Kidney epithelial cell (primary cell): ENCODE results near the gene AURKAIP1. TPM values are rescaled to one million over a fixed set of nuclear protein-coding genes. Genes with fewer than 3 reads are reported as not detected.
"Not testable (repeated sequence)": the region's sequence is repeated elsewhere in the genome, so short reads cannot be mapped to it uniquely, and the experiment has no call there.

ENCODE experiments used
- DNase-seq: peaks from one replicate; pipeline ENCODE4 v3.0.0-alpha.2; 2010; ENCODE audit warnings: low read depth
- H3K27me3 ChIP-seq: 2 replicates; pipeline ENCODE4 v1.6.0; 2011; ENCODE audit warnings: low read length; ENCODE audit not compliant: control insufficient read depth, insufficient read depth
- H3K36me3 ChIP-seq: 2 replicates; pipeline ENCODE4 v1.5.1; 2011; ENCODE audit warnings: low read length; ENCODE audit not compliant: control insufficient read depth, insufficient read depth
- H3K4me3 ChIP-seq: 2 replicates; pipeline ENCODE4 v1.5.1; 2011; ENCODE audit warnings: low read depth, mild to moderate bottlenecking, control low read depth, low read length
- total RNA-seq: library from RNA; depleted of rRNA; stranded (reverse); fragments of >200 nt; gene quantifications from 2 replicates; pipeline ENCODE4 v1.2.3, GENCODE V29; 2015
- TF ChIP-seq, protein P1 (sequence below): IDR thresholded peaks from 2 replicates; pipeline ENCODE4 v1.5.1; 2011; ENCODE audit warnings: mild to moderate bottlenecking, moderate library complexity, low read length, control low read depth, inconsistent platforms; ENCODE audit not compliant: insufficient read depth, poor library complexity, severe bottlenecking

AURKAIP1 gene
- total RNA-seq, 1 donor from 2014 or later = 201 TPM

DNA sequence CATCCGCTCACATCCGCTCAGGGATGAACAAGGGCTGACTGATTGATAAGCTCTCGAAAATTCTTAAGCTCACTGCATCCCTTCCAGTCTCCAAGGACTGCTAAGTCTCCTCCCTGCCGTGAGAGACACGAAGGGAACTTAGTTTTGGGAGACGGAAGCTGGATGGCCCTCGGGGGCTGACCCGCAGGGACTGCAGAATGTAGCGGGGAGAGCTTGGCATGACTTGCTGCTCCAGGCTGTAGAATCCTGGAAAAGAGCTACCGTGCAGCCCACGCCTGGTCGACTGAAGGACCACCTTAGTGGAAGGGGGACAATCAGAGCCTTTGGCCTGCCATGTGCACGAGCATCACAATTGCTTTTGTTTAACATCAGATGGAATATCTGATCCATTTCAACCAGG lies 40.7 kb upstream of the AURKAIP1 start:
- TF ChIP-seq, protein P1, sequence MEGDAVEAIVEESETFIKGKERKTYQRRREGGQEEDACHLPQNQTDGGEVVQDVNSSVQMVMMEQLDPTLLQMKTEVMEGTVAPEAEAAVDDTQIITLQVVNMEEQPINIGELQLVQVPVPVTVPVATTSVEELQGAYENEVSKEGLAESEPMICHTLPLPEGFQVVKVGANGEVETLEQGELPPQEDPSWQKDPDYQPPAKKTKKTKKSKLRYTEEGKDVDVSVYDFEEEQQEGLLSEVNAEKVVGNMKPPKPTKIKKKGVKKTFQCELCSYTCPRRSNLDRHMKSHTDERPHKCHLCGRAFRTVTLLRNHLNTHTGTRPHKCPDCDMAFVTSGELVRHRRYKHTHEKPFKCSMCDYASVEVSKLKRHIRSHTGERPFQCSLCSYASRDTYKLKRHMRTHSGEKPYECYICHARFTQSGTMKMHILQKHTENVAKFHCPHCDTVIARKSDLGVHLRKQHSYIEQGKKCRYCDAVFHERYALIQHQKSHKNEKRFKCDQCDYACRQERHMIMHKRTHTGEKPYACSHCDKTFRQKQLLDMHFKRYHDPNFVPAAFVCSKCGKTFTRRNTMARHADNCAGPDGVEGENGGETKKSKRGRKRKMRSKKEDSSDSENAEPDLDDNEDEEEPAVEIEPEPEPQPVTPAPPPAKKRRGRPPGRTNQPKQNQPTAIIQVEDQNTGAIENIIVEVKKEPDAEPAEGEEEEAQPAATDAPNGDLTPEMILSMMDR = no peak
- H3K36me3 ChIP-seq = no peaks in the 10 kb centered on the region
- DNase-seq = no peak
- H3K27me3 ChIP-seq = peaks cover 2% of the 10 kb centered on the region
- H3K4me3 ChIP-seq = no peak overlapping the region

DNA sequence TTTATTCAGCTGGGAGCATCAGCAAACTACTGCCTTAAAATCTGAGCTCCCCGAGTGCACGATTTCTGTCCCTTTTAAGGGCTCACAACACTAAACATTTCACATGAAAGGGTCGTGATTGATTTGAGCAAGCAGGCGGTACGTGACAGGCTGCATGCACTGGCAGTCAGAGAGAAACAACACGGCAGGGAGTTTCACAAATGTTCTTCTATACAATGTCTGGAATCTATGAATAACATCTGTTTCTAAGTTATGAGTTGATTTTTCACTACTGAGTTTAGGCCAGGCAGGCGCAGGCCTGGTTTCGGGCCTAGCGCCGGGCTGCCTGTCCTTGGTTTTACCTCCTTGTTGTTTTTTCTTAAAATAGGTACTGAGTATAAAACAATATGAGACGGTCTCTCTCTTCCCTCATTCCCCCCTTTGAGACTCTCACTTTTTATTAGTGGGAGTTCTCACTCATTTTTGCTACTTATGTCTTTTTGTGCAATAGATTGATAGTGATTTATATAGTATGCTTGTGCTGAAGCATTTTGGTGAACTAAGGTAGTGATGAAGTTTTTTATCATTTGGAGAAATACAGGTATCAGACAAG lies 37.4 kb upstream of the AURKAIP1 start:
- not testable (repeated sequence) for H3K36me3 ChIP-seq, H3K27me3 ChIP-seq, DNase-seq, H3K4me3 ChIP-seq

DNA sequence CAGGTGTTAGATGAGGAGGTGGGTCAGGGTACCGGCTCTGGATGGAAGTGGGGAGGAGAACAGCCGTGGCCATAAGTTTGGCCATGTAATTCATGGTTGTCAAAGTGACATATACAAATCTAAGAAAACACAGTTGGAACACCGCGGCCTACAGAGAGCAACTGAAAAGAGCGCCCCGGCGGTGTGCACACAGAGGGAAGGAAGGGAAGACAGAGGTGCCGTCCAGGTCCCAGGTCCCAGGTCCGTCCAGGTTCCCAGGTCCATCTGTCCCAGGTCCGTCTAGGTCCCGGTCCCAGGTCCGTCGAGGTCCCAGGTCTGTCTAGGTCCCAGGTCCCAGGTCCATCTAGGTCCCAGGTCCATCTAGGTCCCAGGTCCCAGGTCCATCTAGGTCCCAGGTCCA lies 36.6 kb upstream of the AURKAIP1 start:
- DNase-seq = no peak
- TF ChIP-seq, protein P1 = no peak
- H3K27me3 ChIP-seq = no peaks in the 10 kb centered on the region
- no peaks in the 10 kb centered on the region for H3K36me3 ChIP-seq
- H3K4me3 ChIP-seq = no peak overlapping the region

DNA sequence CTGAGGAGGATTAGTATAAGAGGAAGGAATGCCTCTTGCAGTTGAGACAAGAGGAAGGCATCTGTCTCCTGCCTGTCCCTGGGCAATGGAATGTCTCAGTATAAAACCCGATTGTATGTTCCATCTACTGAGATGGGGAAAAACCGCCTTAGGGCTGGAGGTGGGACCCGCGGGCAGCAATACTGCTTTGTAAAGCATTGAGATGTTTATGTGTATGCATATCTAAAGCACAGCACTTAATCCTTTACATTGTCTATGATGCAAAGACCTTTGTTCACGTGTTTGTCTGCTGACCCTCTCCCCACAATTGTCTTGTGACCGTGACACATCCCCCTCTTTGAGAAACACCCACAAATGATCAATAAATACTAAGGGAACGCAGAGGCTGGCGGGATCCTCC lies 35.2 kb upstream of the AURKAIP1 start:
- not testable (repeated sequence) for H3K27me3 ChIP-seq, H3K36me3 ChIP-seq, DNase-seq, H3K4me3 ChIP-seq

DNA sequence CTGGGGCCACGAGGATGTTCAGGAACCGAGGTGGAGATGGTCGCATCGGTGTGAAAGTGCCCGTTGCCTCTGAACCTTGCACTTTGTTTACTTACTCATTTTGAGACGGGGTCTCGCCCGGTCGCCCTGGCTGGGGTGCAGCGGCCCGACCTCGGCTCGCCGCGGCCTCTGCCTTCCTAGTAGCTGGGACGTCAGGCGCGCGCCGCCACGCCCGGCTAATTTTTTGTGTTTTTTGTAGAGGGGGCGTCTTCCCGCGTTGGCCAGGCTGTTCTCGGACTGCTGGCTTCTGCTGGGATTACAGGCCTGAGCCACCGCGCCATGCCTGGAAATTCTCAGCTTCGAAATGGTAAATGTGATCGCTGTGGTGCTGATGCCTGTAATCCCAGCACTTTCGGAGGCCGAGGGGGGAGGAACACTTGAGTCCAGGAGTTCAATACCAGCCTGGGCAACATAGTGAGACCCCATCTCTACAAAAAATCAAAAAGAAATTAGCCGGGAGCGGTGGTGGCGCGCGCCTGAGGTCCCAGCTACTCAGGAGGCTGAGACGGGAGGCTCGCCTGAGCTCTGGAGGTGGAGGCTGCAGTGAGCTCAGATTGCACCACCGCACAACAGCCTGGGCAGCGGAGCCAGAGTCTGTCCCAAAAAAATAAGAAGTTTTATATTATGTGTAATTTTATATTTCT lies 32.8 kb upstream of the AURKAIP1 start:
- TF ChIP-seq, protein P1 = no peak

DNA sequence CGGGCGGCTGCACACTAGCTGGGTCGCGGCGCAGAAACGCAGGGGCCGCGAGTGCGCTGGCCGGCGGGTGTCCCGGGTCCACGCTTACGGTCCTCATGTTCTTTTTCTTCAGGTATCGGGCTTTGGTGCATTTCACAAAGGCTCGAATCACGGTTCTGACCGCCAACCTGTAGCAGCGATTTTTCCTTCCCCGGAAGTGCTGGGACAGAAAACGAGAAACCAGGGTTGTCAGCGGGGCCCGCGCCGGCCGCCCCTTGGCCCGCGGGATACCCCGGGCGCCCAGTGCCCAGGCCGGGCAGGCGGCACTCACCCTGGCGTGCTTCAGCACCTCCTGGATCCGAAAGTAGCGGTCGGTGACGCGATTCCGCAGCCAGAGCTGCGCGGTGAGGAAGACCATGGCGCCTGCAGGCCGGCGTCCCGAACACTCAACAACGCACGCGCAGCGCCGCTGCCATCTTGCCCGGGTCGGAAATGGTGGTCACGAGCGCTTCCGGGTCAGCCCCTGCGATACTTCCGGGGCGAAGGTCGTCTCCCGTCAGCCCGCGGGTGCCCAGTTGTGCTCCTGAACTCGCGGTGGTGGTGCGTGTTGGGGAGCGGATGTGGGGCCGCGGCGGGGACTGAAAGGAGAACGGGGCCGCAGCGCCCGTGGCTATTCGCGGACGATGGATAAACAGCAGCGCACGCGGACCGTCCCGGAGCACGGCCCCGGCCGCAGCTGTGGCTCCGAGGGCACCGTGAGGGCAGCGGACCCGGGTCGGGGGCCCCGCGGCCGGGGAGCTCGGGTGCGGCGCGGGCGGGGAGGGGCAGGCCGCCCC lies 32.0 kb upstream of the AURKAIP1 start, which contains the start of gene MRPL20:
Gene MRPL20 (minus strand): TSS at position 473 of the 815 bp plus-strand sequence. CDS start 76 bp downstream, at position 397.
- DNase-seq = peak; percentile 58
- Histone ChIP-seq H3K4me3 (peak within 1 kb of the TSS; percentile 86), H3K36me3 (peaks cover 2% of the 10 kb centered on the region), H3K27me3 (no peaks in the 10 kb centered on the region)
- TF ChIP-seq, protein P1 = no peak

More for the DNA sequence above, 32.8 kb upstream of the AURKAIP1 start:
- DNase-seq = no peak
- H3K36me3 ChIP-seq = peaks cover 2% of the 10 kb centered on the region
- peak overlapping the region; percentile 86 for H3K4me3 ChIP-seq
- no peaks in the 10 kb centered on the region for H3K27me3 ChIP-seq
